ENCODE data around the gene FMNL2. TPM values are rescaled to one million over a fixed set of nuclear protein-coding genes. Genes with fewer than 3 reads are reported as not detected.

The FMNL2 gene
- total RNA-seq, 1 experiment from 2014 or later: 33.6 TPM

DNA sequence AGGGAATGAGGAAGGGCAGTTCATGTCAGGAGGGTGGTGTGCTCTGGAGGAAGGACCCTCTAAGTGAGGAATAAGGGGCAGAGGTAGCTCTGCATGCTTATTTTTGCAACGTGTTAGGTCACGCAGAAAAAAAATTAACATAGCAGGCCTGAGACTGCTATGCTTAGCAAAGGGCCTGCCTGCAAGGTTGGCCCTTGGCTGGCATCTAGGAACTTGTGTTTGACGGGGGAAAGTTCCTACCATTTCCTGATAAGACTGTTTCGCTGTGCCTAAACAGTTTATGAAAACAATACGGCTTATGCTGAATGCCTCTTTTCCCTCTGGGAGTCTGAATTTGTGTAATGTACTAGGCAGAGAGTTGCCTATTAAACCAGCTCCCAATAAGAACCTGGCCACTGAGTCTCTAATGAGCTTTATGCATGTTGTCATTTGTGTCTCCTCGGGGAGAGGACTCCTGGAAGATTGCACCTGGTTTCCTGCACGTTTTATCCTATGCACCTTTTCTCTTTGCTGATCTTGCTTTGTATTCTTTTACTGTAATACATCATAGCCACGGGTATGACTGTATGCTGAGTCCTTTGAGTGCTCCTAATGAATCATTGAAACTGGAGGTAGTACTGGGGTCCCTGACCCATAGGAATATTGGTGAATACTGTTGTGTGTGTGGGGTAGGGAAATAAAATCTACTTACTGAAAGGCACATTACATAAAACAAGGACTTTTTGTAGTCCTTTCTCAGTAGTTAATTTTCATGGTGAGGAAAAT, 213.3 kb downstream of the FMNL2 start:
- Mint-ChIP-seq H3K36me3 (ENCODE audit: insufficient read depth in 1 of 3, low read depth in 3 of 3) (peaks cover 4 to 10% (median 8%) of the 10 kb centered on the region in 3 experiments; a peak in 6 of 7 replicates), H3K9me3 (no peaks in the 10 kb centered on the region), H3K27me3 (ENCODE audit: low read depth) (no peaks in the 10 kb centered on the region), H3K4me3 (no peak overlapping the region), H3K27ac (0 out of 7 replicates have a peak overlapping the region, but pooled peaks of 1 of the 3 experiments have one; percentile 53), H3K4me1 (peaks cover 7 to 9% of the 10 kb centered on the region in 2 experiments)
- H3K9me3 ChIP-seq (ENCODE audit: control insufficient read depth, low read depth, low read length): no peaks in the 10 kb centered on the region
- no peak for TF ChIP-seq CTCF (conservative IDR thresholded peaks at IDR 0.05)
- no peak overlapping the region for H4K5ac ChIP-seq (ENCODE audit: insufficient read length, low read depth, low read length)
- H4K20me1 ChIP-seq (ENCODE audit: control insufficient read depth, insufficient read depth, insufficient read length): no peaks in the 10 kb centered on the region
- H3K9ac ChIP-seq (ENCODE audit: extremely low read depth, insufficient read length, low read length): no peak overlapping the region
- H2AK5ac ChIP-seq (ENCODE audit: insufficient read length, low read length): no peak overlapping the region
- no peak overlapping the region for H2AFZ ChIP-seq (ENCODE audit: low read length)
- H2BK120ac ChIP-seq (ENCODE audit: low read depth, low read length, poor library complexity, severe bottlenecking): no peak overlapping the region
- H3K23ac ChIP-seq (ENCODE audit: insufficient read length, low read depth, low read length): no peak overlapping the region
- H2BK5ac ChIP-seq (ENCODE audit: insufficient read length, low read length): no peak overlapping the region
- H3K27ac ChIP-seq (ENCODE audit: insufficient read length, low read depth, low read length): no peak overlapping the region
- no peak overlapping the region for H2BK20ac ChIP-seq (ENCODE audit: low read depth, low read length, poor library complexity, severe bottlenecking)
- H4K91ac ChIP-seq (ENCODE audit: insufficient read length, low read depth, low read length): no peak overlapping the region
- no peak for DNase-seq
- no peak overlapping the region for H3K18ac ChIP-seq (ENCODE audit: insufficient read length, low read depth, low read length)
- H3K79me1 ChIP-seq (ENCODE audit: insufficient read depth, low read depth, low read length, poor library complexity, severe bottlenecking): no peaks in the 10 kb centered on the region
- no peak overlapping the region for H3T11ph ChIP-seq (ENCODE audit: low read length)
- H3K79me2 ChIP-seq (ENCODE audit: insufficient read depth, low read length): no peaks in the 10 kb centered on the region
- no peaks in the 10 kb centered on the region for H3K23me2 ChIP-seq (ENCODE audit: insufficient read length, low read depth, low read length, poor library complexity, severe bottlenecking)
- H3K4me1 ChIP-seq (ENCODE audit: insufficient read depth, low read length): no peaks in the 10 kb centered on the region; the same call in 1 of the 2 replicates
- H2BK12ac ChIP-seq (ENCODE audit: insufficient read length, low read depth, low read length): no peak overlapping the region
- no peak overlapping the region for H3K4me2 ChIP-seq (ENCODE audit: insufficient read depth, insufficient read length, low read length)
- no CpG with 5 or more reads among the region's 8 CpGs for WGBS (ENCODE audit: extremely low coverage, insufficient read length, low lambda C conversion rate)
- H3K27me3 ChIP-seq (ENCODE audit: insufficient read depth, low read length): no peaks in the 10 kb centered on the region
- H4K8ac ChIP-seq (replicated peaks; ENCODE audit: insufficient read length, low read depth, low read length): no peak overlapping the region
- no peak overlapping the region for H3K4ac ChIP-seq (ENCODE audit: low read depth, low read length)
- no peak overlapping the region for H2BK15ac ChIP-seq (ENCODE audit: low read depth, low read length)
- no peak overlapping the region for H3K14ac ChIP-seq (ENCODE audit: insufficient read depth, low read length)
- no peak overlapping the region for H3K56ac ChIP-seq (ENCODE audit: insufficient read length, low read depth, low read length)

Measured in H9 (cell line).